GM12891 (cell line): ENCODE data around the gene EFNA3.

ENCODE experiments used
- DNase-seq: peaks from one replicate; pipeline ENCODE4 v3.0.0; 2011; ENCODE audit warnings: low spot score; ENCODE audit not compliant: insufficient read length
- FAIRE-seq: peaks from 2 replicates; lab custom pipeline; 2011; peaks lifted over from hg19 to GRCh38; lab: Jason Lieb, UNC
- PAX5 ChIP-seq: IDR thresholded peaks from 2 replicates; pipeline ENCODE4 v1.6.1; 2011; ENCODE audit warnings: low read length, moderate library complexity, mild to moderate bottlenecking; ENCODE audit not compliant: insufficient read depth, severe bottlenecking
- POLR2A ChIP-seq: IDR thresholded peaks from 2 replicates; pipeline ENCODE4 v1.6.1; 2011; ENCODE audit warnings: low read depth, low read length, control low read depth
- POLR2AphosphoS5 ChIP-seq: IDR thresholded peaks from 2 replicates; pipeline ENCODE4 v1.6.1; 2011; ENCODE audit warnings: low read depth, low read length, control low read depth
- POU2F2 ChIP-seq: IDR thresholded peaks from 2 replicates; pipeline ENCODE4 v1.6.1; 2011; ENCODE audit warnings: low read depth, mild to moderate bottlenecking, control low read depth, low read length, moderate library complexity
- SPI1 ChIP-seq: IDR thresholded peaks from 2 replicates; pipeline ENCODE4 v1.6.1; 2011; ENCODE audit warnings: low read depth, low read length, control low read depth
- TAF1 ChIP-seq: IDR thresholded peaks from 2 replicates; pipeline ENCODE4 v1.6.1; 2011; ENCODE audit warnings: low read depth, low read length, control low read depth

Gene EFNA3

GRCh38 chr1:155093911-155094621 is 15.4 kb downstream of the EFNA3 start:
- FAIRE-seq: peak; percentile 31
- TF ChIP-seq POU2F2 (no peak), POLR2AphosphoS5 (no peak), POLR2A (no peak), PAX5 (no peak), TAF1 (no peak), SPI1 (no peak)
- no peak for DNase-seq

GRCh38 chr1:155094622-155094948 is 15.9 kb downstream of the EFNA3 start:
- no peak for DNase-seq
- FAIRE-seq: no peak
- TF ChIP-seq POU2F2: no peak
- no peak for TF ChIP-seq PAX5
- no peak for TF ChIP-seq SPI1
- TF ChIP-seq POLR2AphosphoS5: no peak
- no peak for TF ChIP-seq POLR2A
- TF ChIP-seq TAF1: no peak

GRCh38 chr1:155099331-155099730 is 20.7 kb downstream of the EFNA3 start:
- FAIRE-seq (no peak), DNase-seq (no peak)
- TF ChIP-seq POLR2AphosphoS5 (no peak), POLR2A (no peak), POU2F2 (no peak)

- DNase-seq: no peak
- no peak for TF ChIP-seq POLR2AphosphoS5
- no peak for TF ChIP-seq TAF1
- no peak for TF ChIP-seq PAX5
- no peak for TF ChIP-seq SPI1
- no peak for TF ChIP-seq POU2F2
- no peak for TF ChIP-seq POLR2A
- FAIRE-seq: no peak
Observed at GRCh38 chr1:155103325-155103724, 24.7 kb downstream of the EFNA3 start.

GRCh38 chr1:155104605-155105534 is 26.2 kb downstream of the EFNA3 start:
- no peak for FAIRE-seq
- no peak for DNase-seq
- TF ChIP-seq TAF1 (no peak), POLR2AphosphoS5 (no peak), SPI1 (no peak), POLR2A (no peak), POU2F2 (no peak), PAX5 (no peak)

GRCh38 chr1:155105604-155106011 is 27.0 kb downstream of the EFNA3 start:
- FAIRE-seq: no peak
- TF ChIP-seq POU2F2 (no peak), POLR2A (no peak), SPI1 (no peak), PAX5 (no peak), POLR2AphosphoS5 (no peak), TAF1 (no peak)
- DNase-seq: no peak

- TF ChIP-seq PAX5: no peak
- TF ChIP-seq POLR2AphosphoS5: no peak
- TF ChIP-seq POLR2A: no peak
- TF ChIP-seq SPI1: no peak
- no peak for TF ChIP-seq TAF1
- no peak for TF ChIP-seq POU2F2
- DNase-seq (no peak), FAIRE-seq (no peak)
Observed at GRCh38 chr1:155106862-155107261, 28.2 kb downstream of the EFNA3 start.

GRCh38 chr1:155107309-155108264 is 28.9 kb downstream of the EFNA3 start:
- no peak for FAIRE-seq
- no peak for DNase-seq
- no peak for TF ChIP-seq SPI1
- TF ChIP-seq POU2F2: no peak
- no peak for TF ChIP-seq POLR2AphosphoS5
- TF ChIP-seq POLR2A: no peak
- no peak for TF ChIP-seq PAX5
- TF ChIP-seq TAF1: no peak

- DNase-seq: no peak
- no peak for TF ChIP-seq POLR2A
- TF ChIP-seq POLR2AphosphoS5: no peak
- TF ChIP-seq PAX5: no peak
- TF ChIP-seq POU2F2: no peak
- TF ChIP-seq SPI1: no peak
- no peak for TF ChIP-seq TAF1
- FAIRE-seq: no peak
Observed at GRCh38 chr1:155108296-155108695, 29.7 kb downstream of the EFNA3 start.
